Hippocampal formation (tissue), 2 donors: ENCODE measurements around the gene F5.
"Not testable (repeated sequence)": the region's sequence is repeated elsewhere in the genome, so short reads cannot be mapped to it uniquely, and the experiment has no call there.

Experiments used
- DNase-seq, 2 donors: peaks; one replicate each; lab custom pipeline; 2025; lab: John Stamatoyannopoulos, UW

Gene F5

DNA sequence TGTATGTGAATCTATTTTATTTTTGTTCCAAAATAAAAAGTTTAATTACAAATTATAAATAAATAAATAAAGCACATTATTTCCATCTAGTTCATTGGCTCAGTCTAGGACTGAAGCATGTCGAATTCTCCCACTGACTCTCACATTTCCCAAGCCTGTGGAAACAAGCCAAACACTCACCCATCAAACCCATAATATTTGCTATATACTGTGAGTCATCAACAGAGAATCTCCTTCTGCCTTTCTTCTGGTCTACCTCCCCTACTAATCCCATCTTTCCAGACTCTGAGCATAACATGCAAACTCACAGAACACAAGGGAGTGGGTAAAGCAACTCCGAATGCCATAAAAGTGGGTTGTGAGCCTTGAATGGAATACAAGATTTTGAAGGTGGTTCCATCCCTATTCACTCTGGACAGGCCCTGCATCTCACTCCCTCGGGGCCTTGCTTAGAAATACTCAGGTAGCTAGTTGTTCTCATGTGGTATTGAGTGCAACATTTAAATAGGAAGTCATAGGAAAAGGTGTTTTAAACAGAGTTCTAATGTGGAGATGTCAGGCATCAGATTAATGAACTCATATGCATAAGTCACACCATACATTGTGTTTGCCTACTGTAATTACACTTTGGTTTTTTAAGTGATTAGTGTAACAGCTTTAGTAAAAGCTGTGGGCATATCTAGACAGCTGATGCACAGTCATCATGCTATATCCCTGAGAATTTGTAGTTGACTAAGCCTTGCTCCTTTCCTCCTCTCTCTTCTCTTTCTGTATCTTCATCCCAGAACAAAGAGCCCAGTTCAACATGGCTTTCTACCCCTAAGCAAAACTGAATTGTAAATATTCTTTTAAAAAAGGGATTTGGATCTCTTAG is 47.0 kb downstream of the F5 start:
- DNase-seq, result no peak

DNA sequence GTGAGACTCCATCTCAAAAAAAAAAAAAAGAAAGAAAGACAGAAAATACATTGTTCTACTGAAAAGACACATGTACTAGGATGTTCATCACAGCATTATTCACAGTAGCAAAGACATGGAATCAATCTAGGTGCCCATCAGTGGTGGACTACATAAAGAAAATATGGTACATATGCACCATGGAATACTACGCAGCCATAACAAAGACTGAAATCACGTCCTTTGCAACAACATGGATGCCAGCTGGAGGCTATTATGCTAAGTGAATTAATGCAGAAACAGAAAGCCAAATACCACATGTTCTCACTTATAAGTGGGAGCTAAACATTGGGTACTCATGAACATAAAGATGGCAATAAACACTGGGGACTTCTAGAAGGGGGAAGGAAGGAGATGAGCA is 51.6 kb downstream of the F5 start:
- DNase-seq, result no peak

DNA sequence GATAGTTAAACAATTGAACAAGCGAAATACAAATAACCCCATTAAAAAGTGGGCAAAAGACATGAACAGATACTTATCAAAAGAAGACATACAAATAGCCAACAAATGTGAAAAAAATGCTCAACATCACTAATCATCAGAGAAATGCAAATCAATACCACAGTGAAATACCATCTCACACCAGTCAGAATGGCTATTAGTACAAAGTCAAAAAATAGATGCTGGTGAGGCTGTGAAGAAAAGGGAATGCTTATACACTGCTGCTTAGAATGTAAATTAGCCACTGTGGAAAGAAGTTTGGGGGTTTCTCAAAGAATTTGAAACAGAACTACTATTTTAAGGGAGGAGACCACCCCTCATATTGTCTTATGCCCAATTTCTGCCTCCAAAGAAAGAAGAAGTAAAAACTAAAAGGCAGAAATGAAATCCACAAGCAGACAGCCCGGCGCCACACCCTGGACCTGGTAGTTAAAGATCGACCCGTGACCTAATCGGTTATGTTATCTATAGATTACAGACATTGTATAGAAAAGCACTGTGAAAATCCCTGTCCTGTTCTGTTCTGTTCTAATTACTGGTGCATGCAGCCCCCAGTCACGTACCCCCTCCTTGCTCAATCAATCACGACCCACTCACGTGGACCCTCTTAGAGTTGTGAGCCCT is 52.6 kb downstream of the F5 start:
- DNase-seq, result not testable (repeated sequence)

DNA sequence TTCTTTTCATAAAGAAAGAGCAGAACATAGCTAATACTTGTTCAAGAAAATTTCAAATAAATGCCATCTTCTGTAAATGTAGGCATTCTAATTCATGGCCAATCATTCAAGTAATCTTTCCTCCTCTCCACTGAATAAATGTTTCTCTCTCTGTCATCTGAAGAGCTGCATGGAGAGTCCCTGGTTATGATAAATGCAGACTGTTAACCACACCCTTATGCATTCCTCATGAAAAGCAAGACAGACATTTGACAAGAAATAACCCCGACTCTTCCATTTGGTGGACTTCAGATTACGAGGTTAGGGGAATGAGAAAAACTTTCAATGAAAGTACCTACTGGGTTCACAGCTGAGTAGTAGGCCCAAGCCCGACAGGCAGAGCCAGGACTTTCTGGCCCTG is 55.8 kb downstream of the F5 start:
- DNase-seq, result no peak

DNA sequence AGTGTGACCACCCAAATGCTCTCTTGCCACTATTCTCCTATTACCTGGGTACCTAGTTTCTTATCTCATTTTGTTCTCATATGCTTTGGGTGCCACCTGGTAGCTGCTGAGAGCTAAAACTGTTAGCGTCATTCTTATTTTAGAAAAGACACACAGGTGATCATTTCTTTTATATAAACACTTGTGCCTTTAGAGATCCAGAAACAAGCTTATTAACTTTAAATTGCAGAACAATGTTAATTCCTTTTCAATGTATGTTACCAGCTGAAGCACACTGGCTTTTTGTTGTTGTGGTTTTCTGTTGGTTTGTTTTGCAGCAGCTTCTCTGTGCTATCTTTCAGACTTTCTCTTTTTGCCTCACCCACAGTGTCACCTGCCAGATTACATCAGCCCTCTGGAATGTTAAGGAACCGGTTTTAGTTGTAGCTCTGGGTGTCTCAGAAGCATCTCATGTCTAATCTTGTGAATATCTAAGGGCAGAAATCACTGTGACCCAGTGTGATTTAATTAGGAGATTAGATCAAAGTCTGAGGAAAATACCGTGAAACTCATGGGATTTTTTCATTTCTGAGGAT is 57.1 kb downstream of the F5 start:
- DNase-seq, result no peak

- no peak for DNase-seq
Measured at GRCh38 chr1:169528215-169529067, 57.8 kb downstream of the F5 start.

- no peak for DNase-seq
Measured at GRCh38 chr1:169527451-169528214, 58.6 kb downstream of the F5 start.

DNA sequence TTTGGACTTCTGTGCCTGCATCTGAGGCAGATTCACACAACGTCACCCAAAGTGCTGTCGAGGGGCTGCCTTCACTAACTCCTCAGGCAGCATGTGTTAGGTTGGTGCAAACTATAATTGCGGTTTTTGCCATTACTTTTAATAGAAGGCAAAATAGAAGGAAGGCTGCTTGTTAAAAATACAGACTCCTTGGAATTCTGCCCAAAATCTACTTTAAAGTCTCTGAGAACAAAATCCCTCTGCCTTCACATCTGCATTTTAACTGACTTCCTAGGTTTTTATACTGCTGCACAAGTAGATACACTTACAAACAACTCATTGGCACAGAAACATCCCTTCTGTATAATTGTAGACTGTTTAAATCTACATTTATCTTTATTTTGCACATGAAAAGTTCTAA is 59.3 kb downstream of the F5 start:
- DNase-seq, result no peak

GRCh38 chr1:169526120-169526832 is 60.0 kb downstream of the F5 start:
- no peak for DNase-seq

- DNase-seq, result no peak
Measured at GRCh38 chr1:169525391-169525790, 60.9 kb downstream of the F5 start.

DNA sequence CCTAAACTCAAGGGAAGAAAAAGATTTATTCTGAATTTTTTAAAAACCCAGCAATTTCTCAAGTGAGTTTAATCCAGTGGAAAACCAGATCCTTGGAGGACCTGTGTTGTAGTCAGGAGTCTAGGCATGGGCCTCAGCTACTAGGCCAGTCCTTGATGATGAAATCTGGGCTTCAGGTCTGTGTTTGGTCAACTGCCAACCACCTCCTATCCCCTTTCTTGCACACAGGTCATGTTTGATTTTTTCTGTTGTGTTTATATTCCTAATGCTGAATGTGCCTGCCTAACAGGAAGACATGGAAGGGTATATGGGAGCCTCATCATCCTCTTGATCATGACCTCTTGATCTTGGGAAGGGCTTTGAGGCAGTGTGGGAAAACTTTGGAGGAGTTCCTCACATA is 62.4 kb downstream of the F5 start:
- DNase-seq, result no peak

DNA sequence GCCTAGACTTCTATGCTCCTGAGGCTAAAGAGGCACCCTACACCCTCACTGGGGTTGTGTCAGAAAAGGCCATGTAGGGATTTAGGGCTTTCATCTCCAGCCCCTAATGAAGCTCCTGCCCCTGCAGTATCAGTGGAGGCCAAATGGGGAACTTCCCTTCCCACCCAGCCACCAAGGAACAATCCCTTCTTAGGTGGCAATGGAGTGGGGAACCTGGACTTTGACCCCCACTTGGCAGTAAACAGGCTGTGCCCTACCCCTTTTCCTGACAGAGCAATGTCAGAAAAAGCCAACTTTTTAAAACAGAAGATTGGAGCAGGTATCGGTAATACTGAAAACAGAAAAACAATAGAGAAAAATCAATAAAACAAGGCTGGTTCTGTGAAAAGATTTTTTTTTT is 65.1 kb downstream of the F5 start:
- no peak for DNase-seq

GRCh38 chr1:169517558-169518186 is 68.6 kb downstream of the F5 start:
- DNase-seq, result no peak

DNA sequence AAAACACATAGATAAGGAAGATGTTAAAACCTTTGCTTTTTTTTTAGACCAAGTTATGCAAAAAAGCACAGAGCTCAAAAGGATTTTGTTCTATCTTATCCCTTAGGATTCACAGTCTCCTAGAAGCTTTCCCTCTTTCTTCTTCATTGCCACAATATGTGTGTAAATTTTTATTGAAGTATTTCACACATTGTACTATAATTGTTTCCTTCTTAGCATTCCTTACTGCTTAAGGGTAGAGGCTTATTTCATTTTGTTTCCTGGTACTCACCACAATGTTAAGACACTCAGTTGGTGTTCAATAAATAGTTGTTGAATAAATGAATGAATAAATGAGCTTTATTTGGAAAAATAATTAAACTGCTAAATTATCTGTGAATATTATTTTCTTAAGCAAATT is 70.6 kb downstream of the F5 start:
- no peak for DNase-seq

- DNase-seq, result no peak
Measured at GRCh38 chr1:169514566-169515270, 71.6 kb downstream of the F5 start.

DNA sequence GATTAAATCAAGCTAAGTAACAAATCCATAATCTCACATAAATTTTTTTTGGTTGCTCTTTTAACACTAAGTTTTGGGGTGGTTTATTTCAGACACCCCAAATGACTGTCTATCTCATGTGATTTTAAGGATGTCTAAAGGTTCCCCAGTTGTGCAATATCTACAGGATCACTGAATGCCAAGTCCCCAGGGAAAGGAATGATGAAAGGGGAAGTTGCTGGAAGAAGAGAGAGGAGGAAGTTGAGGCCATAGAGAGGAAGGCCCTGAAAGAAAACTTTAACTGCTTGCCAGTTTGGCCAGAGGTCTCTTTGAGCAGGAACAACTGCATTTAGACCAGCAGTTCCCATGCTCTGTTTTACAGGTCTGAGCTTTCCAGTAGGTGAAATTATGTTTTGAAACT is 73.1 kb downstream of the F5 start:
- no peak for DNase-seq

DNA sequence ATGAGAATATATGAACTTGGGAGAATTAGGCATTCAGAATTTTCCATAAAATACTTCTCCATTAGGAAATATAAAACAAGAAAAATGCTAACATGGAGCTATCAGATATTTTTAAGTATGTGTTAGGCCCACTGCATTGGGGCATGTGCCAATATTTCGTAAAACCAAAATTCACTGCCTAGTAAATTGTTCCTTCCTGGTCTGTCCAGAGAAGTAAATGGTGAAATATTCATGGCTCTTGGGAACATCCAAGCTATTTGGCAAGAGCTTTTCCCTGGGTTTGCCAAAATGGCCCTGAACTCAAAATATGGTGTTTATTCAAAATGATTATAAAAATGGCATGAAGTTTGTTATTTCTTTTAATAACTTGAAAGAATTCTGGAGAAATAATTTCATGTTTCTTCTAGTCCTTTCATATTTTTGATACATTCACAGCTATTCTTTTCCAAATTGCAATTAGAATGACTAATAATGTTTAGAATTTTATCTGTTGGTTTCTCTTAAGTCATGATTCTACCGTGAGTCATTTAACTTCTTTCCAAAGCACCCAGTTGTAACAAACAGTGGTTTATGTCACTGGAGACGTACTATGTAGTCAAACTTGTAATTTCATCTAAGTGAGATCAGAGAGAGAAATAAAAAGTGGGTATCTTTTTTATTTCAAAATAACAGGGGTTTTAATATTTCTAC is 74.8 kb downstream of the F5 start:
- DNase-seq, result no peak

GRCh38 chr1:169510060-169510459 is 76.2 kb downstream of the F5 start:
- DNase-seq, result no peak

DNA sequence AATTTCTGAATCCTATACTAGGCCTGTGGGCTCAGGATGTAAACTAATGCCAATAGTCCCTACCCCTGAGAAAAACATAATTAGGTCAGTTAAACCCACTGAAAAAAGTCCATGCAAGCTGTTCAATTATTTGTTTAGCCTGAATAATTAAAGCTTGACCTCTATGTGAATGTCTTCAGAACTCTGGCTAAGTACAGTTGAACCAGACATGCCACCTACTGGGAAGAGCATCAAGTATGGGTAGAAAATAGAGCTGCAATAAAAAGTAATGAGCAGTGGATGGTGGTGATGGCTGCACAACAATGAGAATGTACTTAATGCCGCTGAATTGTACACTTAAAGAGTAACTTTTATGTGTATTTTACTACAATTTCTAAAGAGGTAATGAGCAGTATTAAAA is 76.9 kb downstream of the F5 start:
- no peak for DNase-seq
